K562 (cell line): ENCODE results near the gene KLHL12. TPM values are rescaled to one million over a fixed set of nuclear protein-coding genes. Genes with fewer than 3 reads are reported as not detected.
A peak's percentile ranks its signal among the peaks of the same experiment; 100 is the strongest.

Experiments
- ARID2 ChIP-seq: fragments of 450-650 bp; IDR thresholded peaks from 2 replicates; pipeline ENCODE4 v1.6.1; 2017; ENCODE audit warnings: antibody characterized with exemption, mild to moderate bottlenecking
- ATF4 ChIP-seq: fragments of 450-650 bp; formaldehyde crosslinking; IDR thresholded peaks from 2 replicates; pipeline ENCODE4 v1.4.0; 2022; ENCODE audit warnings: mild to moderate bottlenecking, moderate library complexity
- BCOR ChIP-seq: fragments of 450-650 bp; IDR thresholded peaks from 2 replicates; pipeline ENCODE4 v1.6.1; 2016
- CREBBP ChIP-seq: IDR thresholded peaks from one replicate; pipeline ENCODE4 v1.6.1; 2012; ENCODE audit warnings: low read depth, mild to moderate bottlenecking, control low read depth, inconsistent platforms, low read length
- DMBX1 ChIP-seq: fragments of 250-450 bp; sonication (Bioruptor Pico); IDR thresholded peaks from 2 replicates; pipeline ENCODE4 v1.8.0; 2022; ENCODE audit warnings: inconsistent platforms, mild to moderate bottlenecking, moderate library complexity, borderline replicate concordance
- GABPB1 ChIP-seq: sonication (generic); formaldehyde crosslinking; IDR thresholded peaks from 2 replicates; pipeline ENCODE4 v1.8.0; 2022; ENCODE audit warnings: mild to moderate bottlenecking, missing genetic modification reagents
- HOXB6 ChIP-seq: fragments of 250-450 bp; sonication (Bioruptor Pico); IDR thresholded peaks from 2 replicates; pipeline ENCODE4 v1.5.1; 2022; ENCODE audit warnings: mild to moderate bottlenecking, borderline replicate concordance
- KAT2B ChIP-seq: IDR thresholded peaks from one replicate; pipeline ENCODE4 v1.6.1; 2012; ENCODE audit warnings: low read depth, mild to moderate bottlenecking, control low read depth, inconsistent platforms, low read length, moderate library complexity
- KAT7 ChIP-seq: sonication (generic); formaldehyde crosslinking; IDR thresholded peaks from 2 replicates; pipeline ENCODE4 v1.8.0; 2022; ENCODE audit warnings: missing genetic modification reagents, mild to moderate bottlenecking, borderline replicate concordance
- KDM4B ChIP-seq, 2 experiments: fragments of 450-650 bp in 1 of 2; sonication (generic) in 1 of 2; IDR thresholded peaks; 2 replicates each; pipeline ENCODE4 v1.6.1; 2016 to 2017; ENCODE audit warnings: borderline replicate concordance in 2 of 2, antibody characterized with exemption in 1 of 2, low read depth in 1 of 2, mild to moderate bottlenecking in 1 of 2
- KLF13 ChIP-seq: fragments of 450-650 bp; IDR thresholded peaks from 2 replicates; pipeline ENCODE4 v1.6.1; 2016; ENCODE audit warnings: missing genetic modification characterization, low read depth, mild to moderate bottlenecking, missing compliant biosample characterization, moderate library complexity, borderline replicate concordance
- MCM2 ChIP-seq: fragments of 450-650 bp; IDR thresholded peaks from 2 replicates; pipeline ENCODE4 v1.6.1; 2017; ENCODE audit warnings: low read depth, mild to moderate bottlenecking
- NBN ChIP-seq: fragments of 450-650 bp; IDR thresholded peaks from 2 replicates; pipeline ENCODE4 v1.6.1; 2016; ENCODE audit warnings: low read depth, mild to moderate bottlenecking
- NR4A1 ChIP-seq, 2 experiments: fragments of 250-450 bp in 1 of 2; fragments of 450-650 bp in 1 of 2; sonication (Bioruptor Pico) in 1 of 2; IDR thresholded peaks; 2 replicates each; pipeline versions ENCODE4 v1.4.0 to v1.6.1; 2016 to 2020; ENCODE audit warnings: mild to moderate bottlenecking in 2 of 2, missing compliant biosample characterization in 1 of 2, missing genetic modification characterization in 1 of 2, moderate library complexity in 1 of 2
- POLR2G ChIP-seq: fragments of 200-400 bp; formaldehyde crosslinking; IDR thresholded peaks from 2 replicates; pipeline ENCODE4 v1.6.1; 2017; ENCODE audit warnings: low read depth, mild to moderate bottlenecking, antibody characterized with exemption, low read length, moderate library complexity
- RBFOX2 ChIP-seq: fragments of 200-400 bp; formaldehyde crosslinking; IDR thresholded peaks from 2 replicates; pipeline ENCODE4 v1.6.1; 2017; ENCODE audit warnings: low read depth, mild to moderate bottlenecking, low read length, moderate library complexity
- SNAPC5 ChIP-seq: fragments of 250-450 bp; sonication (Bioruptor Pico); IDR thresholded peaks from 2 replicates; pipeline ENCODE4 v1.8.0; 2021; ENCODE audit warnings: moderate library complexity, mild to moderate bottlenecking, inconsistent platforms
- SNIP1 ChIP-seq: fragments of 450-650 bp; IDR thresholded peaks from 2 replicates; pipeline ENCODE4 v1.7.1; 2017; ENCODE audit warnings: low read depth, mild to moderate bottlenecking
- SRSF7 ChIP-seq: fragments of 200-400 bp; formaldehyde crosslinking; optimal IDR thresholded peaks from 2 replicates; pipeline ENCODE3; 2017; ENCODE audit warnings: mild to moderate bottlenecking, low read depth, low read length
- XRCC3 ChIP-seq: fragments of 450-650 bp; IDR thresholded peaks from 2 replicates; pipeline ENCODE4 v1.6.1; 2017; ENCODE audit warnings: mild to moderate bottlenecking, moderate library complexity
- XRCC4 ChIP-seq: IDR thresholded peaks from one replicate; pipeline ENCODE4 v1.6.1; 2011; ENCODE audit not compliant: insufficient read depth, insufficient read length; ENCODE audit errors: extremely low read depth
- ZBTB12 ChIP-seq: fragments of 250-450 bp; sonication (Bioruptor Pico); IDR thresholded peaks from 2 replicates; pipeline ENCODE4 v1.4.0; 2020
- ZBTB43 ChIP-seq: sonication (generic); formaldehyde crosslinking; IDR thresholded peaks from 2 replicates; pipeline ENCODE4 v1.8.0; 2023; ENCODE audit warnings: mild to moderate bottlenecking, missing genetic modification reagents
- ZBTB9 ChIP-seq: fragments of 450-650 bp; formaldehyde crosslinking; IDR thresholded peaks from 2 replicates; pipeline ENCODE4 v1.4.0; 2020; ENCODE audit warnings: mild to moderate bottlenecking, moderate library complexity
- ZFP1 ChIP-seq: fragments of 450-650 bp; formaldehyde crosslinking; IDR thresholded peaks from 2 replicates; pipeline ENCODE4 v1.4.0; 2020; ENCODE audit warnings: mild to moderate bottlenecking, mixed read lengths
- ZNF311 ChIP-seq: fragments of 250-450 bp; sonication (Bioruptor Pico); IDR thresholded peaks from 2 replicates; pipeline ENCODE4 v1.4.0; 2020; ENCODE audit warnings: mild to moderate bottlenecking, moderate library complexity
- polyA plus RNA-seq, 8 experiments: library from polyadenylated mRNA; depleted of rRNA in 4 of 8; stranded (reverse) in 5 of 8; unstranded in 3 of 8; fragments of >200 nt; fragmentation: Nextera tagmentation in 2 of 8; fragmentation: Illumina TruSeq in 1 of 8; extraction: Ambion mirVana in 2 of 8; extraction: Trizol in 1 of 8; gene quantifications; 2 replicates each; pipeline versions ENCODE4 v1.2.1 to v1.2.3, GENCODE V29; 2011 to 2014; ENCODE audit warnings: inconsistent platforms in 1 of 8, missing spikeins in 1 of 8
- total RNA-seq, 7 experiments: library from RNA; depleted of rRNA in 6 of 7; stranded (reverse); fragments of >200 nt in 6 of 7; fragmentation: Illumina TruSeq in 2 of 7; extraction: Trizol in 2 of 7; gene quantifications; 2 replicates each; pipeline versions ENCODE4 v1.2.1 to v1.2.3, GENCODE V29; 2011 to 2021; ENCODE audit warnings: low replicate concordance in 1 of 7

KLHL12 gene
- total and polyA plus RNA-seq, 9 of the 15 experiments (the other 6 are each of a cell fraction or from before 2014, with no cell fraction given): 23.1 to 85.1 (median 35.0) TPM

- TF ChIP-seq ZBTB43 (CRISPR knock-in tag) (no peak), KDM4B (IDR thresholded peaks at IDR 0.05; ENCODE audit: borderline replicate concordance in 2 of 2, low read depth in 1 of 2) (no peak), DMBX1 (CRISPR knock-in tag) (peak; percentile 70; the same call in 1 of the 2 replicates), SNIP1 (no peak), ZBTB9 (CRISPR knock-in tag) (peak; percentile 81), NR4A1 (CRISPR knock-in tag; IDR thresholded peaks at IDR 0.05) (no peak), NR4A1 (tag; IDR thresholded peaks at IDR 0.05) (peak; percentile 61), KAT7 (CRISPR knock-in tag) (no peak), KAT2B (no peak), SNAPC5 (CRISPR knock-in tag) (no peak), SRSF7 (no peak), ZNF311 (no peak), CREBBP (no peak), ATF4 (CRISPR knock-in tag) (no peak), RBFOX2 (no peak), KLF13 (tag) (no peak), XRCC4 (no peak), BCOR (peak; percentile 65), ARID2 (no peak), XRCC3 (no peak), HOXB6 (CRISPR knock-in tag) (no peak), ZFP1 (CRISPR knock-in tag) (no peak), NBN (peak; percentile 72; the same call in 1 of the 2 replicates), POLR2G (no peak), ZBTB12 (CRISPR knock-in tag) (no peak), GABPB1 (0 out of 2 replicates have a peak, but pooled peaks have one; percentile 20), MCM2 (no peak)
Measured at GRCh38 chr1:202944438-202944921, 17.4 kb upstream of the KLHL12 start (continued).
